ENCODE data around the gene ADGRG6.

GRCh38 chr6:142416686-142417085 is 114.9 kb downstream of the ADGRG6 start:
- TF ChIP-seq CTCF (IDR thresholded peaks at IDR 0.05) = no peak
- TF ChIP-seq POLR2A (IDR thresholded peaks at IDR 0.05) = no peak

All from body of pancreas (tissue), 4 donors.